Colonic mucosa (tissue), 4 donors: Measurements from ENCODE around the gene ICE2. TPM values are rescaled to one million over a fixed set of nuclear protein-coding genes. Genes with fewer than 3 reads are reported as not detected.
A peak's percentile ranks its signal among the peaks of the same experiment; 100 is the strongest.

Source experiments
- DNase-seq: peaks from one replicate; pipeline ENCODE4 v3.0.0-alpha.2; 2020
- H3K27ac ChIP-seq: fragments of 200-600 bp; one replicate; pipeline ENCODE4 v1.8.0; 2021
- H3K27me3 ChIP-seq: fragments of 200-600 bp; one replicate; pipeline ENCODE4 v1.8.0; 2021
- H3K36me3 ChIP-seq: fragments of 200-600 bp; one replicate; pipeline ENCODE4 v1.8.0; 2021
- H3K4me1 ChIP-seq: fragments of 200-600 bp; one replicate; pipeline ENCODE4 v1.8.0; 2021; ENCODE audit warnings: mild to moderate bottlenecking
- H3K4me3 ChIP-seq: fragments of 200-600 bp; one replicate; pipeline ENCODE4 v1.8.0; 2021
- H3K9ac ChIP-seq, 2 donors: one replicate each; pipeline ENCODE4 v1.7.0; 2013; ENCODE audit warnings: control low read depth in 2 of 2, low read depth in 2 of 2, low read length in 2 of 2
- H3K9me3 ChIP-seq: fragments of 200-600 bp; one replicate; pipeline ENCODE4 v1.8.0; 2021
- CTCF ChIP-seq: fragments of 200-600 bp; IDR thresholded peaks from one replicate; pipeline ENCODE4 v1.8.0; 2022; ENCODE audit warnings: antibody characterized with exemption, mild to moderate bottlenecking
- intact Hi-C: fragments of 100-400 bp; cut with DNase I; formaldehyde crosslinking; loops from one replicate; pipeline ENCODE4 v1.14.1; 2022
- total RNA-seq, 2 donors: library from RNA; stranded (reverse); fragmentation: NEBNext Ultra II Directional in 1 of 2; extraction: Animal tissue kit (Norgen Biotek cat#: 25700) in 1 of 2; gene quantifications; one replicate each; pipeline ENCODE4 v1.2.1, GENCODE V29; 2021
- donor health status: healthy.
- donor health status: DM: no; HTN: no; CAD: no.
- donor health status: DM: no; HTN: no; CAD: no.

Gene ICE2
- total RNA-seq, 2 donors from 2014 or later: 37.3 to 37.7 TPM

- Histone ChIP-seq H3K27me3 (no peaks in the 10 kb centered on the region), H3K36me3 (no peaks in the 10 kb centered on the region), H3K4me3 (no peak overlapping the region), H3K9ac (peak overlapping the region in 1 of 2 donors; percentile 71), H3K27ac (no peak overlapping the region), H3K4me1 (peaks cover 8% of the 10 kb centered on the region), H3K9me3 (no peaks in the 10 kb centered on the region)
- no peak for DNase-seq
- intact Hi-C loops: no loop called here
- no peak for TF ChIP-seq CTCF
These were observed 89.5 kb downstream of the ICE2 start for GRCh38 chr15:60389261-60390077.

GRCh38 chr15:60387321-60387720 lies 91.6 kb downstream of the ICE2 start:
- TF ChIP-seq CTCF: no peak
- peaks cover 8% of the 10 kb centered on the region for H3K4me1 ChIP-seq
- H3K27ac ChIP-seq: no peak overlapping the region
- no peak overlapping the region for H3K4me3 ChIP-seq
- no peak for DNase-seq
- no peak overlapping the region for H3K9ac ChIP-seq
- intact Hi-C loops: no loop called here
- H3K36me3 ChIP-seq: no peaks in the 10 kb centered on the region
- no peaks in the 10 kb centered on the region for H3K27me3 ChIP-seq
- H3K9me3 ChIP-seq: no peaks in the 10 kb centered on the region

GRCh38 chr15:60386615-60387014 lies 92.3 kb downstream of the ICE2 start:
- TF ChIP-seq CTCF: no peak
- H3K9ac ChIP-seq: no peak overlapping the region
- no peaks in the 10 kb centered on the region for H3K9me3 ChIP-seq
- no peaks in the 10 kb centered on the region for H3K27me3 ChIP-seq
- H3K36me3 ChIP-seq: no peaks in the 10 kb centered on the region
- H3K4me3 ChIP-seq: no peak overlapping the region
- intact Hi-C loops: no loop called here
- peaks cover 8% of the 10 kb centered on the region for H3K4me1 ChIP-seq
- DNase-seq: no peak
- H3K27ac ChIP-seq: no peak overlapping the region

GRCh38 chr15:60385620-60386552 lies 93.1 kb downstream of the ICE2 start:
- Histone ChIP-seq H3K36me3 (no peaks in the 10 kb centered on the region), H3K9ac (no peak overlapping the region), H3K4me3 (no peak overlapping the region), H3K27ac (no peak overlapping the region), H3K9me3 (no peaks in the 10 kb centered on the region), H3K4me1 (peaks cover 4% of the 10 kb centered on the region), H3K27me3 (no peaks in the 10 kb centered on the region)
- no peak for TF ChIP-seq CTCF
- intact Hi-C loops: no loop called here
- no peak for DNase-seq

- Histone ChIP-seq H3K4me3 (no peak overlapping the region), H3K9me3 (no peaks in the 10 kb centered on the region), H3K27ac (no peak overlapping the region), H3K27me3 (no peaks in the 10 kb centered on the region), H3K9ac (no peak overlapping the region), H3K36me3 (peaks cover 4% of the 10 kb centered on the region), H3K4me1 (peaks cover 2% of the 10 kb centered on the region)
- intact Hi-C loops: no loop called here
- no peak for TF ChIP-seq CTCF
- DNase-seq: no peak
These were observed 94.3 kb downstream of the ICE2 start for GRCh38 chr15:60384526-60385126.
